GM10248 (cell line): ENCODE data around the gene CRPPA.

ENCODE experiments used
- CTCF ChIA-PET: fragments of 300-600 bp; sonication (Branson Sonifier 250); formaldehyde crosslinking; extraction: SDS; loops from one replicate; lab custom pipeline; 2021; ENCODE audit warnings: antibody characterized with exemption; lab: Yijun Ruan, JAX
- POLR2A ChIA-PET: fragments of 350-650 bp; sonication (Branson Sonifier 250); formaldehyde crosslinking; extraction: SDS; loops from one replicate; lab custom pipeline; 2020; ENCODE audit warnings: antibody characterized with exemption; lab: Yijun Ruan, JAX
- DNase-seq: peaks from one replicate; pipeline ENCODE4 v3.0.0; 2012; ENCODE audit errors: extremely low spot score
- TF ChIP-seq, protein P1 (sequence below): IDR thresholded peaks from 2 replicates; pipeline ENCODE4 v1.5.1; 2012; ENCODE audit warnings: mild to moderate bottlenecking, low read depth; ENCODE audit errors: extremely low read depth, missing control alignments, control extremely low read depth

CRPPA gene

GRCh38 chr7:16402091-16402490 is 19.2 kb downstream of the CRPPA start:
- no peak for DNase-seq
- TF ChIP-seq, protein P1, sequence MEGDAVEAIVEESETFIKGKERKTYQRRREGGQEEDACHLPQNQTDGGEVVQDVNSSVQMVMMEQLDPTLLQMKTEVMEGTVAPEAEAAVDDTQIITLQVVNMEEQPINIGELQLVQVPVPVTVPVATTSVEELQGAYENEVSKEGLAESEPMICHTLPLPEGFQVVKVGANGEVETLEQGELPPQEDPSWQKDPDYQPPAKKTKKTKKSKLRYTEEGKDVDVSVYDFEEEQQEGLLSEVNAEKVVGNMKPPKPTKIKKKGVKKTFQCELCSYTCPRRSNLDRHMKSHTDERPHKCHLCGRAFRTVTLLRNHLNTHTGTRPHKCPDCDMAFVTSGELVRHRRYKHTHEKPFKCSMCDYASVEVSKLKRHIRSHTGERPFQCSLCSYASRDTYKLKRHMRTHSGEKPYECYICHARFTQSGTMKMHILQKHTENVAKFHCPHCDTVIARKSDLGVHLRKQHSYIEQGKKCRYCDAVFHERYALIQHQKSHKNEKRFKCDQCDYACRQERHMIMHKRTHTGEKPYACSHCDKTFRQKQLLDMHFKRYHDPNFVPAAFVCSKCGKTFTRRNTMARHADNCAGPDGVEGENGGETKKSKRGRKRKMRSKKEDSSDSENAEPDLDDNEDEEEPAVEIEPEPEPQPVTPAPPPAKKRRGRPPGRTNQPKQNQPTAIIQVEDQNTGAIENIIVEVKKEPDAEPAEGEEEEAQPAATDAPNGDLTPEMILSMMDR, result no peak
- POLR2A ChIA-PET, result no interaction called here
- CTCF ChIA-PET, result no interaction called here

GRCh38 chr7:16400893-16401275 is 20.5 kb downstream of the CRPPA start:
- no peak for DNase-seq
- TF ChIP-seq, protein P1, result no peak
- CTCF ChIA-PET, result no interaction called here
- POLR2A ChIA-PET, result no interaction called here

GRCh38 chr7:16399916-16400892 is 21.1 kb downstream of the CRPPA start:
- TF ChIP-seq, protein P1, result no peak
- POLR2A ChIA-PET, result no interaction called here
- no peak for DNase-seq
- CTCF ChIA-PET, result no interaction called here

GRCh38 chr7:16399265-16399831 is 22.0 kb downstream of the CRPPA start:
- DNase-seq, result no peak
- POLR2A ChIA-PET, result no interaction called here
- CTCF ChIA-PET, result no interaction called here
- TF ChIP-seq, protein P1, result no peak

DNA sequence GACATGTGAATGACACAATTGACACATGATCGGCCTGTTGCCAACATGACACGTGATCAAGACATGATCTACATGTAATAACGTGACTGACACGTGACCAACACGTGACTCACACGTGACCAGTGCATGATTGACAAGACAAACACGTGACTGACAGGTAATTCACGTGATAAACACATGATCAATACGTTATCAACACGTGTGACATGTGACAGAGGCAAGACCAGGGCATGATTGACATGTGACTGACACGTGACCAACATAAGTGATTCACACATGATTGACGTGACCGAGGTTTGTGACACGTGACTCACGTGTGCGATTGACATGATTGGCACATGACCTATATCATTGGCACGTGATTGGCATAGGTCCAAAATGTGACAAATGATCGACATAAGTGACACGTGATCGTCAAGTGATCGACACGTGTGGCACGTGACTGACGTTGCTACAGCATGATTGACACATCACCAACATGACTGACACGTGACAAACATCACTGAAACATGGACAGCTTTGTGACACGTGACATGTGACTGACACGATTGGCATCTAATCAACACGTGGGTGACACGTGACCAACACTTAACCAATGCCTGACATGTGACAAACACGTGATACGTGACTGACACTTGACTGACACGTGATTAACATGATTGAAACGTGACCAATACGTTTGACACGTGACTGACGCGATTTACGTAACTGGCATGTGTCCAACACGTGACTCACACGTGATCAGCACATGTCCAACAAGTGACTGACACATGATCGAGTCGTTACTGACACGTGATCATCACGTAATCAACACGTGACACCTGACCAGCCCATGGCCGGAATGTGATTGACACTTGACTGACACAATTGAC is 23.0 kb downstream of the CRPPA start:
- CTCF ChIA-PET, result no interaction called here
- POLR2A ChIA-PET, result no interaction called here
- no peak for DNase-seq
- TF ChIP-seq, protein P1, result no peak

DNA sequence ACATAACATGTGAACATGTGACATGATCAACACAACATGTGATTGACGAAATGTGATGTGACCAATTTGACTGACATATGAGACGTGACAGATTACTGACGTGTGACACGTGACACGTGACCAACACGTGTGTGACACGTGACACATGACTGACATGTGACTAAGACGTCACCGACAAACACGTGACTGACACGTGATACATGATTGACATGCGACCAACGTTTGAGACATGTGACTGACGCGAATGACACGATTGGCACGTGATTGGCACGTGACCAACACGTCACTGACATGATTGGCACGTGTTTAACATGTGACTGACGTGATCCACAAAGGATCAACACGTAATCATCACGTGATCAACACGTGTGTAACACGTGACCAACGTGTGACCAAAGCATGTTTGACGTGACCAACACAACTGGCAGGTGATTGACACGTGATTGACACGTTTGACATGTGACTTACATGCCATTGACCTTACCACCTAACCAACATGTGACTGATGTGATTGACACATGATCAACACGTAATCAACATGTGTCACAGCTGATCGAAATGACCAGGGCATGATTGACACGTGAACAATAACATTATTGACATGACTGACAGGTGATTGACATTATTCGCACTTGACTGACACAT is 23.7 kb downstream of the CRPPA start:
- DNase-seq, result no peak
- TF ChIP-seq, protein P1, result no peak
- ChIA-PET POLR2A (no interaction called here), CTCF (no interaction called here)
